Stimulated activated effector memory CD8-positive, alpha-beta T cell treated with anti-CD3 and anti-CD28 coated beads, Interleukin-12 subunit alpha, Interleukin-12 subunit beta, amount 100 ng/mL, for 72 hours (primary cell): ENCODE measurements around the gene ARHGAP22.

Source experiments
- ATAC-seq: fragments of 150-1000 bp; cut with Tn5 transposase; 2 replicates; pipeline ENCODE4 v1.10.0; 2021
- DNase-seq, 2 donors: peaks; one replicate each; pipeline ENCODE4 v3.0.0; 2021 to 2022; ENCODE audit warnings: low spot score in 2 of 2
- H3K27ac Mint-ChIP-seq: one replicate; pipeline ENCODE4 v1.8.0; 2022; ENCODE audit warnings: mild to moderate bottlenecking, mixed read lengths
- H3K36me3 Mint-ChIP-seq: one replicate; pipeline ENCODE4 v1.8.0; 2022; ENCODE audit warnings: mild to moderate bottlenecking, mixed read lengths
- H3K4me1 Mint-ChIP-seq: one replicate; pipeline ENCODE4 v1.8.0; 2022; ENCODE audit warnings: mixed read lengths
- H3K4me3 Mint-ChIP-seq: one replicate; pipeline ENCODE4 v1.8.0; 2022; ENCODE audit warnings: mild to moderate bottlenecking, mixed read lengths
- H3K9me3 Mint-ChIP-seq: one replicate; pipeline ENCODE4 v1.8.0; 2022; ENCODE audit warnings: mixed read lengths

Gene ARHGAP22

DNA sequence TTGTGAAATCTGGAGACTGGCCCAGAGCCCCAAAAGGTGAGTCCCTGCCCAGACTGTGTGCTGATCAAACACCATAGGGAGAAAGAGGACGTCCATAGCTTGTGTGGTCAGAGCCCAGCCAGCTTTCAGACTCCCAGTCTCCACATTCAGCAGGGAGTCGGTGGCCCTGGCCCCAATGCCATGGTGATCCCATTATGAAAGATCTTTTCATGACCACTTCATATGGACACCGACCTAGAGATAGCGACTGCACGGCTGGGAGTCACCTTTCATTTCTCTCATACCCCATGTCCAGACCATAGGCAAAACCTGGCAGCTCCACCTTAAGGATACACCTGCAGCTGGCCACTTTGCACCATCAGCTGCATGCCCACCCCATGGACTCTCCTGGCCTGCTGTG lies 126.4 kb downstream of the ARHGAP22 start:
- Mint-ChIP-seq H3K9me3 (no peaks in the 10 kb centered on the region), H3K27ac (no peak overlapping the region), H3K36me3 (no peaks in the 10 kb centered on the region), H3K4me1 (no peaks in the 10 kb centered on the region), H3K4me3 (no peak overlapping the region)
- ATAC-seq (no peak), DNase-seq (no peak)

DNA sequence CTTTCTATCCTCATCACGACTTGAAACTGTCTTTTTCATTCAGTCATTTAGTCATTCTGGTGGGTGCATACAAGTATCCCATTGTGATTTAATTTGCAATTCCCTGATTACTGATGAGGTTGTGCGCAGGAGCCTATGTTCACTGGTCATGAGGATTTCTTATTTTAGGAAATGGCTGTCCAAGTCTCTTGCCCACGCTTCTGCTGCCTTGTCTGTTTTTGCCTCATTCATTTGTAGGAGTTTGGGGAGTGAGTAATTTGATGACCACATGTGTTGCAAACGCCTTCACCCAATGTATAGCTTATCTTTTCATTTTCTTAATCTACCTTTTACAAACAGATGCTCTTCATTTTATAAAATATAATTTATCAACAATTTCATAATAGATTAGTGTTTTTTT lies 127.3 kb downstream of the ARHGAP22 start:
- H3K4me3 Mint-ChIP-seq: no peak overlapping the region
- H3K36me3 Mint-ChIP-seq: no peaks in the 10 kb centered on the region
- ATAC-seq (no peak), DNase-seq (no peak)
- H3K27ac Mint-ChIP-seq: no peak overlapping the region
- no peaks in the 10 kb centered on the region for H3K4me1 Mint-ChIP-seq
- H3K9me3 Mint-ChIP-seq: no peaks in the 10 kb centered on the region

DNA sequence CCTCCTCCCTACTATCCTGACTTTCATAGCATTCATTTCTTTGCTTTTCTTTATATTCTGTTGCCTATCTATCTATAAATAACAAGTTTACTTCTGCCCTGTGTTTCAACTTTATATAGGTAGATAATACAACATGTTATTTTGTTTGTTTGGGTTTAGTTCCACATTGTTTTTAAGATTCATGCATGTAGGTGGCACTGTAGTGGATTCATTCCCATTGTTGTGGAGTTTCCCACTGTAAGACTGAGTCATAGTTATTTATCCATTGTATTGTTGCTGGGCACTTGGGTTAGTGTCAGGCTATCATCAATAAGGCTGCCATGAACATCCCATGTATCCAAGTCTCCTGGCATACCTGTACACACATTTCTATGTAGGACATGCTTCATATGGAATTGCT lies 127.7 kb downstream of the ARHGAP22 start:
- no peaks in the 10 kb centered on the region for H3K9me3 Mint-ChIP-seq
- ATAC-seq (no peak), DNase-seq (no peak)
- no peak overlapping the region for H3K27ac Mint-ChIP-seq
- H3K4me1 Mint-ChIP-seq: no peaks in the 10 kb centered on the region
- no peak overlapping the region for H3K4me3 Mint-ChIP-seq
- H3K36me3 Mint-ChIP-seq: no peaks in the 10 kb centered on the region

DNA sequence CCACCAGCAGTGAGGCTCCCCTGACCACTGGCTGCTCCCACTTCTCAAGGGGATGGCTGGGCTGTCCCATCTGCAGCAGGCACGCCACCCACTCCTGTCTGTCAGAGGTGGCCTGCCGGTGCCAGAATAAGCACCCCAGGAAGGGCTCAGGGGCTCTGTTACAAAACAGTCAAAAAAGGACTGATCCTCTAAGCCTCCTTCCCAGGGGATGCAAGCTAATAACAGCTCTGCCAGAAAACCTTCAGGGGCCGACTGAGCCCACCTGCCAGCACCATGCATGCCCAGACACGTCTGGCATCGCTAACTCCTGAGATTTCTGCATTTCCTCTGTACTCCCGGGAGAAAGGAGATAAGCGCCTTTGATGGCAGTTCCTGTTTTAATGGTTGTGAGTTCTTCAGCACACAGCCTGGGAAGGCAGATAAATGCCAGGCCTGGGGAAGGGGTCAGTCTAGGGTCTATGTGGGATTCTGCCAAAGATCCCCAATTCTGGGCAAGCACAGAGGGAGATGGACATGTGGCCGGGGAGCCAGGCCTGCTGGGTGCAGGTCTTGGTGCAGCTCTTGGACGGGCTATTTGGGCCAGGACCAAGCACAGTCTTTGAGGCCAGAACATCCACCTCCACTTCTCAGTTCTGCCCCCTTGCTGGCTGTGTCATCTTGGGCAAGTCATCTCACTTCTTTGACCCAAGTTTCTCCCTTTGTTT lies 128.4 kb downstream of the ARHGAP22 start:
- Mint-ChIP-seq H3K4me3 (no peak overlapping the region), H3K27ac (no peak overlapping the region), H3K4me1 (no peaks in the 10 kb centered on the region), H3K36me3 (no peaks in the 10 kb centered on the region), H3K9me3 (no peaks in the 10 kb centered on the region)
- ATAC-seq (no peak), DNase-seq (no peak)

DNA sequence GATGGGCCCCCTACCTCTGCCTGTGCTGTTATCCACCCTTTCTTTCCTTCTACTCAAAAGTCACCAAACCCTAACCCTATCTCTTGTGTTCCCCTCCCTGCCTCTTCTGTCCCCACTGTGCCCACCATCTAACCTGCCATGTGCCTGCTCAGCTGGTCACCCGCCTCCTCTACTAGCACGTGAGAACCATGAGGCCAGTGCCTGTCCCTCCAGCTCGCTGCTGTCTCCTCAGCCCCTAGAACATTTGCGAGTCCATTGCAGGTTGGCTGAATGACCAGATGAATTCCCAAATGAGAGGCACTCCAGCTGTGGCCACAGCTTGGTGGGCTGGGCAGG lies 129.0 kb downstream of the ARHGAP22 start:
- no peak overlapping the region for H3K4me3 Mint-ChIP-seq
- no peak for ATAC-seq
- no peak overlapping the region for H3K27ac Mint-ChIP-seq
- no peaks in the 10 kb centered on the region for H3K36me3 Mint-ChIP-seq
- no peak for DNase-seq
- no peaks in the 10 kb centered on the region for H3K9me3 Mint-ChIP-seq
- H3K4me1 Mint-ChIP-seq: no peaks in the 10 kb centered on the region

DNA sequence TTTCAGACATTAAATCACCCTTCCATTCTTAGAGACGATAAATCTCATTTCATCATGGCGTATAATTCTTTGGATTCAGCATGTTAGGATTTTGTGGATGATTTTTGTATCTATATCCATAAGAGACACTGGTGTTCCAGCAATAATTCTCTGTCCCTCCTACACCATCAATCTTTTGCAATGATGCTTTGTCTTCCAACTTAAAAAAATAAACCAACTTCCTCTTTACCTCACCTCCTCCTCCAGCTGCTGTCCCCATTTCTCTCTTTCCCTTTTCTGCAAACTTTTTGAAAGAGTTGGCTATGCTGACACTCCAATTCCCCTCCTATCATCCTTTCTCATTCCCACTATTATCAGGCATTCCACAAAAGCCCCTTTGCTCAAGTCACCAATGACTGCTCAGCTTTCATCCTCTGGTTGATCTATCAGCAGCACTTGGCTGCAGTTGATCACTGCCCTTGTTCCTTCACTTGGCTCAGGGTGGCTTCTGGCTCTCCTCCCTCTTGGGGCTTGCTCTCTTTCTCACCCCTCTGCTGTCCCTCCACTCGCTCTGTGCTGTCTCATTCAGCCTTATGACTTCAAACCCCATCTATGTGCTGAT lies 130.0 kb downstream of the ARHGAP22 start:
- no peak overlapping the region for H3K4me3 Mint-ChIP-seq
- H3K4me1 Mint-ChIP-seq: no peaks in the 10 kb centered on the region
- H3K27ac Mint-ChIP-seq: no peak overlapping the region
- no peaks in the 10 kb centered on the region for H3K36me3 Mint-ChIP-seq
- no peak for ATAC-seq
- H3K9me3 Mint-ChIP-seq: no peaks in the 10 kb centered on the region
- DNase-seq: no peak

DNA sequence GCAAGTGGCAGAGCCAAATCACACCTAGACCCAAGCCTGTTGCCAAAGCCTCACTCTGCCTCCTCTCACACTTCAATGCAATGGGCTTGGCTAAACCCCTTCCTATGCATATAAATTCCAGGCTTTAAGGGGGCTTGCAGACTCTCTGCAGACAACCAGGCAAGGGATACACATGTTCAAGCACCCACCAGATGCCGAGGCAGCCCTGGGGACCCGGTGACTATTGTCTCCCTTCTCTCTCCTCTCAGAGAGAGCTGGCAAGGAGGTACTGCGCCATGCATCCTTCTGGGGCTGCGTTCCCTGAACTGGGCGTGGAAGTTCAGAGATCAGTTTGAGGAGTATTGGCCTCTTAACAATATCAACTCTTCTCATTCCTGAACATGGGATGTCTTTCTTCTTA lies 131.2 kb downstream of the ARHGAP22 start:
- ATAC-seq: no peak
- no peak overlapping the region for H3K27ac Mint-ChIP-seq
- no peaks in the 10 kb centered on the region for H3K4me1 Mint-ChIP-seq
- DNase-seq: no peak
- no peaks in the 10 kb centered on the region for H3K36me3 Mint-ChIP-seq
- no peak overlapping the region for H3K4me3 Mint-ChIP-seq
- no peaks in the 10 kb centered on the region for H3K9me3 Mint-ChIP-seq

DNA sequence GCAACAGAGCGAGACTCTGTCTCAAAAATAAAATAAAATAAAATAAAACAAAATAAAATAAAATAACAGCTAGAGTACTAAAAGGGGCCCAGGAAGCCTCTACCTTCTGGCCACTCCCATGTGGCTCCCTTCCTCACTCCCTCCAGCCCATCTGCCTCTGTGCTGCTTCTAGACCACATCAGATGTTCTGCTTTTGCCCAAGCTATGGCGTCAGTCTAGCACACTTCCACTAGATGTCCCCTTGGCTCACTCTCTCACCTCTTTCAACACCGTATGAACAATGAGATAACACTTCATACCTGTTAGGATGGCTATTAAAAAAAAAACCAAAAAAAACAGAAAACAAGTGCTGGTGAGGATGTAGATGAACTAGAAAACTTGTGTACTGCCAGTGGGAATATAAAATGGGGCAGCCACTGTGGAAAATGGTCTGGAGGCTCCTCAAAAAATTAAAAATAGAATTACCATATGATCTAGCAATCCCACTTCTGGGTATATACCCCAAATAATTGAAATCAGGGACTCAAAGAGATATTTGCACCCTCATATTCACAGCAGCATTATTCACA lies 132.3 kb downstream of the ARHGAP22 start:
- Mint-ChIP-seq H3K4me1 (no peaks in the 10 kb centered on the region), H3K36me3 (no peaks in the 10 kb centered on the region), H3K9me3 (no peaks in the 10 kb centered on the region), H3K4me3 (no peak overlapping the region), H3K27ac (no peak overlapping the region)
- DNase-seq (no peak), ATAC-seq (no peak)

DNA sequence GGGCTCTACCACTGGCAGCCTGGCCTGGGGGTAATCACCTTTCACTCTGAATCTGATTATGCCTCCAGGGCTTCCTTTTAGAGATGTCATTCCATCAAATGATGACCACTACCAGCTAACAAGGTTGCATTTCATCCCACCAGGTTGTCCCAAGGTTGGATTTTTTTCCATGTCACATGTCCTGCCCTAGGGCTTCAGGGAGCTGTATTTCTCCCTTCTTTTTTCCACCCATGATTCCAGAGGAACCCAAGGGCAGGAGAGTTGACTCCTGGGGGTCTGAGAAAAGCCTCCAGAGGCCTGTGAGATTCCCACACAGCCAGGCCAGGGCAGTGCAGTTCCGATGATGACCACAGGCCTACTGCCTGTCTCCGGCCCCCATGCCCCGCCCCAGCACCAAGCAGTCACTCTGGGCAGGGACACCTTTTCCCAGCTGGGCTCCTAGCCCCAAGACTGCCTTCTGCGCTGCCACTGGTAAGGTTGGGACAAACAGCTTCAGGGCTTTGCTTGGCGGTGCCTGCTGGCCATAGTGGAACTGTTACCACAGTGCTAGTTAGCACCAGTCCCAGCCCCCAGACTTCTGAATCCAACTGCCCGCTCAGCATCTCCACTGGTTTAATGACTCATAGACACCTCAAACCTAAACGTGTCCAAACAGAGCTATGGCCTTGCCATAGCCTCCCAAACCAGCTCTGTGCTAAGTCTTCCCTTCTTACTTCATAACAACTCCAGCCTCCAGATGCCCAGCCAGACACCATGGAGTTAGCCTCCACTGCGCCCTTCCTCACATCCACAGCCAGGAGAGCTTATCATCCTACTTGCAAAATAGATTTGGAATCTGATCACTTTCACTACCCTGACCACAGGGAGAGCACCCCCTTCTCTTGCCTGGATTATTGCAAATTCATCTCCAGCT lies 133.7 kb downstream of the ARHGAP22 start:
- H3K4me3 Mint-ChIP-seq: no peak overlapping the region
- H3K36me3 Mint-ChIP-seq: no peaks in the 10 kb centered on the region
- no peaks in the 10 kb centered on the region for H3K9me3 Mint-ChIP-seq
- no peak for DNase-seq
- no peaks in the 10 kb centered on the region for H3K4me1 Mint-ChIP-seq
- ATAC-seq: no peak
- no peak overlapping the region for H3K27ac Mint-ChIP-seq

DNA sequence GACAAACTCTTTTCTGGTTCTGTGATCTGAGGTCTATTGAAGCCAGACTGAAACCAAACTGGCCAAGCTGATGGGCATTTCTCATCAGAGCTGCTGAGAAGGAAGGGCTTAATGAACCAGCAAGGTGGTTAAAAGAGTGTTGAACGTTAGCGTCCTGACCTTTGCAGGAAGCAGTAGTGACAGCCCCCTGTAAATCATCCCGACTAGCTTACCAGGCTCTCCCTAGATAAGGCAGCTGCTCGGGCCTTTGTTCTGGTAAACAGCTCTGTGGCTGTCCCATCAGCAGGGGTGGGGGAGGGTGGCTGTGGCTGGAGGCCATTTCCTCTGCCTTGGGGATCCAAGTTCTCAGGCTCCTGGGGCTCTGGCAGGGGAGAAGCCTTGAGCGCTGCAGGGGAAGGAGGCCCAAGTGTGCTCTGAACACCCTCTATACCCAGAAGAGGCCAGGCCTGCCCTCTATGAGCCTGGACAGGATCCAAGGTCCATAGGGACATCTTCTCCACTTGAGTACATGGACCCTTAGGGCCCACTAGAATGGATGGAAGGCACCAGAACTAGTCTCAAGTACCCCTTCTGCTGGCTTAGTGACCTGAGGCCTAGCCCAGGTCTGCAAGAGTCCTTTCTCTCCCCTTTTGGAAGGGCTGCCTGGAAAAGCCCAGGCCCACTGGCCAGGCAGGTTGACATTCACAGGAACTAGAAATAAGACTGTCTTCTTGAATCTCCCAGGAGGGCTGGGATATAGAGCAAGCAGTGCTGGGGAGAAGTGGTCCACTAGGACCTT lies 134.6 kb downstream of the ARHGAP22 start:
- H3K27ac Mint-ChIP-seq: no peak overlapping the region
- ATAC-seq (no peak), DNase-seq (no peak)
- no peaks in the 10 kb centered on the region for H3K36me3 Mint-ChIP-seq
- H3K9me3 Mint-ChIP-seq: no peaks in the 10 kb centered on the region
- no peaks in the 10 kb centered on the region for H3K4me1 Mint-ChIP-seq
- no peak overlapping the region for H3K4me3 Mint-ChIP-seq

DNA sequence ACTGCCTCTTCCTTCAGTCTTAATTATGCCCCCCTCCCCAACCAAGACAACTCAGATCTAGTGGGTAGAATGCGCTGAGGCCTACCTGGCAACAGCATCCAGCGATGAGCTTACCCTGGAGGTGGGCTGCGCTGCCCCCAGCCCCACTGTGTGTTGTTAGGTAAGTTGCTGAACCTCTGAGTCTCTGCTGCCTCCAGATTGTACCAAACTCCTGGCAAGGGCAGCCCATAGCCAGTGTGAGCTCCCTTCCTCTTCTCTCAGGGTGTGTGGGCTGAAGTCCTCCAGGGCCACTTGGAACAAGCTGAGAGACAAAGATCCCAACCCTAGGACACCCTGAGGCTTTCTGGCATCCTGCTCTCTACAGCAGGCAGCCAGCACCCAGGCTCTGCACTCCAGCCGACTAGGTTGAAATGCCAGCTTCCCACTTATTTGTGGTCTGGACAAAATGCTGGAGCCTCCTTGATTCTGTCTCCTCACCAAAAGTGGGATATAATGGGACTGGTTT lies 135.3 kb downstream of the ARHGAP22 start:
- no peak overlapping the region for H3K4me3 Mint-ChIP-seq
- ATAC-seq: no peak
- no peak overlapping the region for H3K27ac Mint-ChIP-seq
- H3K36me3 Mint-ChIP-seq: no peaks in the 10 kb centered on the region
- DNase-seq: no peak
- H3K4me1 Mint-ChIP-seq: no peaks in the 10 kb centered on the region
- no peaks in the 10 kb centered on the region for H3K9me3 Mint-ChIP-seq

DNA sequence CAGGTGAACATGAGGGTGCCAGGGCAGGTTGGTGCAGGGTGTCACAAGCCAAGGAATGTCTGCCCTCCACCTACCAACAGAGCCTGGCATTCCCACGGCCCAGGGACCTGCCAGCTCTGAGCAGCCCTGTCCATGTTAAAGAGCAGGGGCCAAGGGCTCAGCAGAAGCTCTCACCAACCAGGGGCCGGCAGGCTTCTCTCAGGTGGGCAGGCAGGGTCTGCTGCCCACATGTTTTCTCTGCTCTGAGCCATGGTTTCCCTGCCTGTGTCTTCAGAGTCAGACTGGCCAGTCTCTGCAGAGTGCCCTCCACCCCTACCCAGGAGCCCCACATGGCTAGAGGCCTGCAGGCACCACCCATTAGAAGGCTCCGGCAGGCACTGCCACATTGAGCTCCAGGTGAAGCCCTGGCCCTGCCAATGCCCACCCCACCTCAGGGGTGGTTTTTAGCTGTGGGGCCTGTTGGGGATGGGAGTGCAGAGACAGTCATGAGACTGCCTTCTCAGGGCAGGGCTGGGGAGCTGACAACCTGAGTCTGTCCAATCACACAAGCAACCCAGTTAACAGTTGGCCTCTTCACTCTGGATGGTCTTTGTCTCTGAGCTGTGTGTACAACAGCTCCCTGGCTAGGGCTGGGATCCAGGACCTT lies 135.9 kb downstream of the ARHGAP22 start:
- DNase-seq: no peak
- ATAC-seq: peak; percentile 12
- Mint-ChIP-seq H3K4me3 (no peak overlapping the region), H3K36me3 (no peaks in the 10 kb centered on the region), H3K27ac (no peak overlapping the region), H3K9me3 (no peaks in the 10 kb centered on the region), H3K4me1 (no peaks in the 10 kb centered on the region)

DNA sequence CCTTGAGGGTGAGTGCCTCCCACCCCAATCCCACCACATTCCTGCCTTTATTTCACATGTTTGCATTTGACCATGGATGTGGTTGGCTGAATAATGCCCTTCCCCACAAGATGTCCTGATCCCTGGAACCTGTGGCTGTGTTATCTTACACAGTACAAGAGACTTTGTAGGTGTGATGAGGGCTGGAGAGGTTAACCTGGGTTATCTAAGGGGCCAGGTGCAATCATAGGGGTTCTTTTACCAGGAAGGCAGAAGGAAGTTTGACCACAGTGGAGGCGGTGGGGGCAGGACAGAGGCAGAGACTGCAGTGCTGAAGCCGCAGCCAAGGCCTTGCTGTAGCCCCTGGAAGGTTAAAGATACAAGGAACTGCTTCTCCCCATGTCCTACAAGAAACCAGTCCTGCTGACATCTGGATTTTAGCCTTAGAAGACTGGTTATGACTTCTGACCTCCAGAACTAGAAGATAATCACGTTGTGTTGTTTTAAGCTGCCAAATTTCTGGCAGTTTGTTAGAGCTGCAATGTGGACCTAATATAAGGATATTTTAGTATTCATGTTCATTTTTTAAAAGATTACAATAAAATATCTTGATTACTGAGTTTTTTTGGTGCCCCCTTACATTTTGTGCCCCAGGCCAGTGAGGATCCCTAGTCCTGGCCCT lies 136.6 kb downstream of the ARHGAP22 start:
- no peak overlapping the region for H3K27ac Mint-ChIP-seq

DNA sequence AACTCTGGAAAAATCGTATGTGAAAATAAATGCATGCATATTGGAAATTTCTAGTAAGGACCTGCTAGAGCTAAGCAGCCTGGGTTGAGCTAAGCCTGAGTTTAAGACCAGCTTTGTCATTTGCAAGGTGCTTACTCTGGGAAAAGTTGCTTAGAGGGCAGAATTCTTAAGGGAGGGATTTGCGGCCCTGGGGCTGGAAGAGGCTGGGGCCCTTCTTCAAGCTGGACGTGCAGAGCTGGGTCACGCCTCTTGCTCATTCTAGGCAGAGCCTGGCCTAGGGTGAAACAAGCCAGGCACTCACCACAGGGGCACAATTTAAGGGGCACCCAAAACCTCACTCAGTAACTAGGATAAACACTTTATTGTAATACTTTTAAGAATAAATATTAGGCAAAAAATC lies 137.2 kb downstream of the ARHGAP22 start:
- Mint-ChIP-seq H3K36me3 (no peaks in the 10 kb centered on the region), H3K9me3 (no peaks in the 10 kb centered on the region), H3K4me3 (no peak overlapping the region), H3K27ac (no peak overlapping the region), H3K4me1 (no peaks in the 10 kb centered on the region)
- ATAC-seq (no peak), DNase-seq (no peak)

More for the DNA sequence above, 136.6 kb downstream of the ARHGAP22 start:
- Mint-ChIP-seq H3K4me3 (no peak overlapping the region), H3K4me1 (no peaks in the 10 kb centered on the region), H3K9me3 (no peaks in the 10 kb centered on the region), H3K36me3 (no peaks in the 10 kb centered on the region)
- DNase-seq (no peak), ATAC-seq (no peak)
